H1 (cell line): ENCODE measurements around the gene CSGALNACT2. TPM values are rescaled to one million over a fixed set of nuclear protein-coding genes. Genes with fewer than 3 reads are reported as not detected.

ENCODE experiments used
- CTCF ChIA-PET: fragments of 300-600 bp; sonication (Branson Sonifier 250); formaldehyde crosslinking; loops from one replicate; lab custom pipeline; 2021; ENCODE audit not compliant: partially characterized antibody; lab: Charles Lee
- POLR2A ChIA-PET: fragments of 300-600 bp; sonication (Branson Sonifier 250); formaldehyde crosslinking; loops from one replicate; lab custom pipeline; 2021; ENCODE audit warnings: inconsistent platforms; ENCODE audit not compliant: partially characterized antibody; lab: Charles Lee
- DNase-seq, 2 experiments: peaks; one replicate each; pipeline versions ENCODE4 v3.0.0 to v3.0.0-alpha.2; 2010 to 2022; ENCODE audit warnings: low spot score in 2 of 2, low read depth in 1 of 2, mixed read lengths in 1 of 2
- FAIRE-seq: peaks from 2 replicates; lab custom pipeline; 2011; peaks lifted over from hg19 to GRCh38; lab: Jason Lieb, UNC
- H2AFZ ChIP-seq: 2 replicates; pipeline ENCODE4 v1.8.1; 2012; ENCODE audit warnings: low read length, inconsistent platforms
- H2AK5ac ChIP-seq: 2 replicates; pipeline ENCODE4 v1.6.1; 2013; ENCODE audit warnings: low read depth, low read length
- H2BK120ac ChIP-seq: replicated peaks from 2 replicates; pipeline ENCODE3; 2013; ENCODE audit warnings: low read depth, low read length, inconsistent platforms
- H2BK12ac ChIP-seq: 2 replicates; pipeline ENCODE4 v1.6.1; 2013; ENCODE audit warnings: low read depth, low read length
- H2BK15ac ChIP-seq: 2 replicates; pipeline ENCODE4 v1.6.1; 2013; ENCODE audit warnings: low read length
- H2BK20ac ChIP-seq: 2 replicates; pipeline ENCODE4 v1.6.1; 2013; ENCODE audit warnings: low read length
- H2BK5ac ChIP-seq: 2 replicates; pipeline ENCODE4 v1.6.1; 2013; ENCODE audit warnings: low read depth, low read length
- H3K14ac ChIP-seq: 2 replicates; pipeline ENCODE4 v1.6.1; 2013; ENCODE audit warnings: inconsistent platforms; ENCODE audit not compliant: insufficient read length
- H3K18ac ChIP-seq: 2 replicates; pipeline ENCODE4 v1.6.1; 2013; ENCODE audit warnings: low read length; ENCODE audit errors: extremely low read depth
- H3K23ac ChIP-seq: 2 replicates; pipeline ENCODE4 v1.6.1; 2013; ENCODE audit warnings: inconsistent platforms; ENCODE audit not compliant: insufficient read length
- H3K23me2 ChIP-seq: 2 replicates; pipeline ENCODE4 v1.6.1; 2013; ENCODE audit warnings: low read depth, low read length
- H3K27ac ChIP-seq: 2 replicates; pipeline ENCODE4 v1.6.1; 2011; ENCODE audit warnings: low read depth, low read length, inconsistent platforms
- H3K27me3 ChIP-seq, 4 experiments: replicated peaks in 1 of 4; 1 replicate in 1 of 4; 2 replicates in 3 of 4; pipeline versions ENCODE4 v1.6.1 to v1.8.1; 2011 to 2013; ENCODE audit warnings: low read length in 3 of 4, mild to moderate bottlenecking in 3 of 4, inconsistent platforms in 2 of 4, mixed read lengths in 2 of 4, moderate library complexity in 1 of 4; ENCODE audit not compliant: control insufficient read depth in 3 of 4, insufficient read depth in 3 of 4; ENCODE audit errors: extremely low read depth in 1 of 4
- H3K36me3 ChIP-seq, 4 experiments: 2 replicates each; pipeline versions ENCODE4 v1.6.1 to v1.8.1; 2011 to 2013; ENCODE audit warnings: mild to moderate bottlenecking in 4 of 4, low read length in 3 of 4, moderate library complexity in 2 of 4, control low read depth in 1 of 4, inconsistent platforms in 1 of 4; ENCODE audit not compliant: insufficient read depth in 4 of 4, control insufficient read depth in 2 of 4
- H3K4ac ChIP-seq: replicated peaks from 2 replicates; pipeline ENCODE3; 2013; ENCODE audit warnings: low read length, low read depth, mixed read lengths, inconsistent platforms; ENCODE audit not compliant: insufficient read length
- H3K4me1 ChIP-seq, 4 experiments: replicated peaks in 1 of 4; 1 replicate in 1 of 4; 2 replicates in 3 of 4; pipeline versions ENCODE4 v1.6.1 to v1.8.1; 2011 to 2013; ENCODE audit warnings: low read length in 3 of 4, inconsistent platforms in 2 of 4, mixed read lengths in 1 of 4; ENCODE audit not compliant: insufficient read depth in 4 of 4, control insufficient read depth in 3 of 4
- H3K4me2 ChIP-seq, 2 experiments: 2 replicates each; pipeline versions ENCODE4 v1.6.1 to v1.8.1; 2011 to 2013; ENCODE audit warnings: low read depth in 2 of 2, low read length in 2 of 2, control low read depth in 1 of 2, inconsistent platforms in 1 of 2, mild to moderate bottlenecking in 1 of 2; ENCODE audit not compliant: insufficient read depth in 1 of 2
- H3K4me3 ChIP-seq, 4 experiments: fragments of 200-600, 300-600 bp in 1 of 4; sonication (generic), shearing (Covaris generic), sonication (Bioruptor Twin) in 1 of 4; 2 replicates each; pipeline versions ENCODE4 v1.5.1 to v1.8.1; 2011 to 2016; ENCODE audit warnings: low read length in 4 of 4, low read depth in 3 of 4, control low read depth in 2 of 4, inconsistent platforms in 2 of 4, mild to moderate bottlenecking in 2 of 4, mixed read lengths in 1 of 4, moderate library complexity in 1 of 4; ENCODE audit not compliant: insufficient read depth in 2 of 4; ENCODE audit errors: extremely low read depth in 1 of 4
- H3K56ac ChIP-seq: replicated peaks from 2 replicates; pipeline ENCODE3; 2013; ENCODE audit warnings: low read depth, mild to moderate bottlenecking, mixed read lengths, low read length, inconsistent platforms; ENCODE audit not compliant: insufficient read length
- H3K79me1 ChIP-seq: 2 replicates; pipeline ENCODE4 v1.6.1; 2013; ENCODE audit warnings: low read depth, low read length, control low read depth
- H3K79me2 ChIP-seq, 2 experiments: 2 replicates each; pipeline versions ENCODE4 v1.6.1 to v1.8.1; 2012 to 2013; ENCODE audit warnings: low read length in 2 of 2, mild to moderate bottlenecking in 2 of 2, inconsistent platforms in 1 of 2; ENCODE audit not compliant: insufficient read depth in 2 of 2, control insufficient read depth in 1 of 2
- H3K9ac ChIP-seq, 4 experiments: replicated peaks in 1 of 4; 1 replicate in 1 of 4; 2 replicates in 3 of 4; pipeline versions ENCODE4 v1.6.1 to v1.8.1; 2011 to 2013; ENCODE audit warnings: low read depth in 3 of 4, low read length in 3 of 4, control low read depth in 2 of 4, mild to moderate bottlenecking in 2 of 4, moderate library complexity in 2 of 4, inconsistent platforms in 1 of 4; ENCODE audit errors: extremely low read depth in 1 of 4
- H3K9me3 ChIP-seq, 2 experiments: 2 replicates each; pipeline versions ENCODE4 v1.6.1 to v1.8.1; 2012 to 2013; ENCODE audit warnings: mild to moderate bottlenecking in 2 of 2, moderate library complexity in 2 of 2, control low read depth in 1 of 2, inconsistent platforms in 1 of 2, low read depth in 1 of 2, low read length in 1 of 2, mixed read lengths in 1 of 2; ENCODE audit not compliant: insufficient read depth in 2 of 2
- H4K20me1 ChIP-seq, 2 experiments: replicated peaks in 1 of 2; 2 replicates each; pipeline versions ENCODE3 to v1.8.1; 2011 to 2013; ENCODE audit warnings: inconsistent platforms in 2 of 2, low read length in 2 of 2, mild to moderate bottlenecking in 1 of 2; ENCODE audit not compliant: insufficient read depth in 2 of 2, control insufficient read depth in 1 of 2
- H4K5ac ChIP-seq: 2 replicates; pipeline ENCODE4 v1.6.1; 2013; ENCODE audit warnings: low read length, low read depth, mixed read lengths, inconsistent platforms; ENCODE audit not compliant: insufficient read length
- H4K8ac ChIP-seq: 2 replicates; pipeline ENCODE4 v1.8.0; 2013; ENCODE audit warnings: mild to moderate bottlenecking, moderate library complexity, low read length, inconsistent platforms; ENCODE audit not compliant: insufficient read depth; ENCODE audit errors: extremely low read depth
- H4K91ac ChIP-seq: replicated peaks from 2 replicates; pipeline ENCODE3; 2013; ENCODE audit warnings: low read length, mixed read lengths, inconsistent platforms; ENCODE audit not compliant: insufficient read length
- ASH2L ChIP-seq: fragments of 200-600, 300-600 bp; sonication (generic); IDR thresholded peaks from one replicate; pipeline ENCODE4 v1.7.1; 2017; ENCODE audit warnings: low read length
- CHD1 ChIP-seq: IDR thresholded peaks from 2 replicates; pipeline ENCODE4 v1.6.1; 2012; ENCODE audit warnings: low read depth, low read length, improper control_type of control experiment
- CTBP2 ChIP-seq: IDR thresholded peaks from 2 replicates; pipeline ENCODE4 v1.7.0; 2011; ENCODE audit warnings: borderline replicate concordance, mild to moderate bottlenecking, moderate library complexity, mixed read lengths, low read length; ENCODE audit not compliant: insufficient read depth, insufficient read length
- EZH2 ChIP-seq: fragments of 200-600 bp; sonication (generic); IDR thresholded peaks from 2 replicates; pipeline ENCODE4 v1.7.1; 2012; ENCODE audit warnings: low read depth, mild to moderate bottlenecking, moderate library complexity, low read length, inconsistent platforms; ENCODE audit not compliant: severe bottlenecking
- KDM1A ChIP-seq: fragments of 200-600, 300-600 bp; sonication (generic); IDR thresholded peaks from 2 replicates; pipeline ENCODE4 v1.7.1; 2016; ENCODE audit warnings: mild to moderate bottlenecking, low read length, borderline replicate concordance
- PHF8 ChIP-seq: fragments of 200-600 bp; sonication (generic); conservative IDR thresholded peaks from 2 replicates; pipeline ENCODE4 v1.7.1; 2012; ENCODE audit warnings: low read depth, mild to moderate bottlenecking, inconsistent platforms, low read length, moderate library complexity
- POLR2A ChIP-seq, 2 experiments: IDR thresholded peaks; 1 replicate in 1 of 2; 2 replicates in 1 of 2; pipeline ENCODE4 v1.6.1; 2011; ENCODE audit warnings: low read depth in 2 of 2, low read length in 2 of 2, mild to moderate bottlenecking in 2 of 2; ENCODE audit errors: control extremely low read depth in 1 of 2
- SAP30 ChIP-seq: fragments of 300-600 bp; sonication (generic); IDR thresholded peaks from 2 replicates; pipeline ENCODE4 v1.7.1; 2012; ENCODE audit warnings: low read length, moderate library complexity, mild to moderate bottlenecking, inconsistent platforms; ENCODE audit not compliant: insufficient read depth, insufficient replicate concordance
- SIN3A ChIP-seq, 2 experiments: IDR thresholded peaks in 1 of 2; conservative IDR thresholded peaks in 1 of 2; 2 replicates each; pipeline ENCODE4 v1.6.1; 2011 to 2012; ENCODE audit warnings: low read length in 2 of 2, improper control_type of control experiment in 1 of 2, low read depth in 1 of 2, mild to moderate bottlenecking in 1 of 2
- SRF ChIP-seq: IDR thresholded peaks from 2 replicates; pipeline ENCODE4 v1.6.1; 2011; ENCODE audit warnings: mild to moderate bottlenecking, low read depth, low read length, moderate library complexity
- SUZ12 ChIP-seq: fragments of 200-600 bp; sonication (generic); IDR thresholded peaks from 2 replicates; pipeline ENCODE4 v1.6.1; 2012; ENCODE audit warnings: mild to moderate bottlenecking, inconsistent platforms, low read length, moderate library complexity, mixed read lengths
- YY1 ChIP-seq: IDR thresholded peaks from 2 replicates; pipeline ENCODE4 v1.6.1; 2011; ENCODE audit warnings: low read depth, mild to moderate bottlenecking, low read length
- WGBS, 2 experiments: shearing (Covaris generic) in 1 of 2; methylation state at CpG; one replicate each; pipeline versions ENCODE4 v1.1.6 to v1.1.7; 2013 to 2015; ENCODE audit warnings: low lambda C conversion rate in 2 of 2, mixed read lengths in 2 of 2, inconsistent platforms in 1 of 2, low coverage in 1 of 2, missing lambda C conversion rate in 1 of 2; ENCODE audit not compliant: insufficient replicate concordance in 2 of 2, insufficient coverage in 1 of 2, insufficient read length in 1 of 2; ENCODE audit errors: extremely low coverage in 1 of 2, missing lambda C conversion rate in 1 of 2; 5-methylcytosine and 5-hydroxymethylcytosine counted together
- polyA plus RNA-seq, 7 experiments: library from polyadenylated mRNA; depleted of rRNA in 3 of 7; stranded (reverse) in 5 of 7; unstranded in 2 of 7; fragments of >200 nt in 5 of 7; fragments of 200-250 nt in 2 of 7; gene quantifications; 1 replicate in 5 of 7; 2 replicates in 1 of 7; 4 replicates in 1 of 7; pipeline versions ENCODE4 v1.2.1 to v1.2.3, GENCODE V29; 2011 to 2013; ENCODE audit warnings: missing spikeins in 2 of 7, mixed read lengths in 2 of 7
- total RNA-seq: library from RNA; stranded (reverse); fragmentation: NEBNext Ultra II Directional; extraction: Animal tissue kit (Norgen Biotek cat#: 25700); gene quantifications from 2 replicates; pipeline ENCODE4 v1.2.1, GENCODE V29; 2021

CSGALNACT2 gene
- total and polyA plus RNA-seq, 2 of the 8 experiments (the other 6 are each of a cell fraction or from before 2014, with no cell fraction given) = 2.6 to 5.3 TPM

- no peak overlapping the region for H2BK120ac ChIP-seq
- no peaks in the 10 kb centered on the region for H3K23me2 ChIP-seq
- H2BK5ac ChIP-seq = no peak overlapping the region
- 0 out of 2 replicates have a peak overlapping the region, but pooled peaks have one; percentile 10 for H2BK15ac ChIP-seq
- H3K9ac ChIP-seq = no peak overlapping the region
- H2BK12ac ChIP-seq = no peak overlapping the region
- no peak overlapping the region for H3K4ac ChIP-seq
- DNase-seq (no peak), FAIRE-seq (no peak)
- no peaks in the 10 kb centered on the region for H3K9me3 ChIP-seq
- H4K20me1 ChIP-seq = peaks cover 0 to 3% of the 10 kb centered on the region in 2 experiments
- no peak overlapping the region for H3K4me3 ChIP-seq
- no peaks in the 10 kb centered on the region for H3K36me3 ChIP-seq
- H3K4me2 ChIP-seq = no peak overlapping the region
- no peak overlapping the region for H3K18ac ChIP-seq
- H2BK20ac ChIP-seq = no peak overlapping the region
- no peaks in the 10 kb centered on the region for H3K27me3 ChIP-seq
- CTCF ChIA-PET = interaction anchor here (0.8 kb wide), 1 partner anchor 53 kb away, joined by 3 read pairs; no protein-coding TSS in a partner anchor
- POLR2A ChIA-PET = interaction anchor here (1.0 kb wide), 1 partner anchor 21 kb away, joined by 3 read pairs; the partner anchor contains the start of gene CSGALNACT2
- H3K4me1 ChIP-seq = no peaks in the 10 kb centered on the region
- no peak overlapping the region for H4K8ac ChIP-seq
- H3K56ac ChIP-seq = no peak overlapping the region
- H3K79me1 ChIP-seq = no peaks in the 10 kb centered on the region
- H2AFZ ChIP-seq = no peak overlapping the region
- H3K27ac ChIP-seq = no peak overlapping the region
- H3K79me2 ChIP-seq = no peaks in the 10 kb centered on the region
- H4K5ac ChIP-seq = no peak overlapping the region
- no peak overlapping the region for H3K23ac ChIP-seq
- H2AK5ac ChIP-seq = no peak overlapping the region
- no peak overlapping the region for H4K91ac ChIP-seq
- H3K14ac ChIP-seq = no peak overlapping the region
- WGBS, 2 experiments = 68% methylated on average over 9 of the region's 9 CpGs; no CpG with 5 or more reads in 1 of the 2 experiments
- no peak for TF ChIP-seq POLR2A (IDR thresholded peaks at IDR 0.05; ENCODE audit: control extremely low read depth in 1 of 2, low read depth in 2 of 2, low read length in 2 of 2)
- no peak for TF ChIP-seq KDM1A
- TF ChIP-seq ASH2L = no peak
- TF ChIP-seq PHF8 = no peak
- TF ChIP-seq CTBP2 = no peak
- TF ChIP-seq SIN3A (conservative IDR thresholded peaks at IDR 0.05 in 1 of 2, IDR thresholded peaks at IDR 0.05 in 1 of 2; ENCODE audit: low read depth in 1 of 2, low read length in 2 of 2) = no peak
- no peak for TF ChIP-seq YY1
- TF ChIP-seq CHD1 = no peak
- no peak for TF ChIP-seq SAP30
- TF ChIP-seq EZH2 = no peak
- TF ChIP-seq SRF = no peak
- TF ChIP-seq SUZ12 = no peak
Observed at GRCh38 chr10:43117031-43117776, 21.0 kb upstream of the CSGALNACT2 start.
